Liver (tissue), 9 donors: Measurements from ENCODE around the gene PLCB2. TPM values are rescaled to one million over a fixed set of nuclear protein-coding genes. Genes with fewer than 3 reads are reported as not detected.

Source experiments
- DNase-seq: peaks from one replicate; pipeline ENCODE4 v3.0.0-alpha.2; 2017; ENCODE audit warnings: low spot score
- H3K27ac ChIP-seq, 2 donors: one replicate each; pipeline ENCODE4 v1.7.0; 2013; ENCODE audit warnings: inconsistent platforms in 2 of 2, low read length in 2 of 2, control low read depth in 1 of 2, low read depth in 1 of 2, mild to moderate bottlenecking in 1 of 2
- H3K27me3 ChIP-seq, 4 donors: one replicate each; pipeline versions ENCODE4 v1.6.1 to v1.7.0; 2013; ENCODE audit warnings: low read length in 3 of 4, inconsistent platforms in 1 of 4, mild to moderate bottlenecking in 1 of 4, moderate library complexity in 1 of 4; ENCODE audit not compliant: control insufficient read depth in 4 of 4, insufficient read depth in 4 of 4
- H3K36me3 ChIP-seq, 4 donors: one replicate each; pipeline versions ENCODE4 v1.6.1 to v1.7.0; 2013; ENCODE audit warnings: low read length in 3 of 4, mild to moderate bottlenecking in 3 of 4, low read depth in 1 of 4, moderate library complexity in 1 of 4; ENCODE audit not compliant: control insufficient read depth in 4 of 4, insufficient read depth in 3 of 4
- H3K4me1 ChIP-seq, 4 donors: one replicate each; pipeline versions ENCODE4 v1.6.1 to v1.7.0; 2013; ENCODE audit warnings: low read length in 3 of 4, mild to moderate bottlenecking in 3 of 4, moderate library complexity in 1 of 4; ENCODE audit not compliant: control insufficient read depth in 4 of 4, insufficient read depth in 4 of 4
- H3K4me3 ChIP-seq, 3 donors: one replicate each; pipeline versions ENCODE4 v1.6.1 to v1.7.0; 2013; ENCODE audit warnings: low read length in 3 of 3, control low read depth in 1 of 3, low read depth in 1 of 3, mild to moderate bottlenecking in 1 of 3
- H3K9ac ChIP-seq, 2 donors: one replicate each; pipeline ENCODE4 v1.7.0; 2013; ENCODE audit warnings: low read length in 2 of 2, mild to moderate bottlenecking in 2 of 2, moderate library complexity in 2 of 2, control low read depth in 1 of 2, low read depth in 1 of 2
- H3K9me3 ChIP-seq, 4 donors: one replicate each; pipeline versions ENCODE4 v1.6.1 to v1.7.0; 2013; ENCODE audit warnings: low read length in 3 of 4; ENCODE audit not compliant: control insufficient read depth in 4 of 4
- EGR1 ChIP-seq, 2 donors: IDR thresholded peaks; 2 replicates each; pipeline ENCODE4 v1.6.1; 2016 to 2018; ENCODE audit warnings: antibody characterized with exemption in 2 of 2, low read depth in 2 of 2
- FOXA1 ChIP-seq: IDR thresholded peaks from 2 replicates; pipeline ENCODE4 v1.6.1; 2016; ENCODE audit warnings: antibody characterized with exemption
- FOXA2 ChIP-seq: IDR thresholded peaks from 2 replicates; pipeline ENCODE4 v1.6.1; 2016; ENCODE audit warnings: antibody characterized with exemption
- GABPA ChIP-seq, 2 donors: IDR thresholded peaks in 1 of 2; conservative IDR thresholded peaks in 1 of 2; 2 replicates each; pipeline ENCODE4 v1.6.1; 2016; ENCODE audit warnings: antibody characterized with exemption in 2 of 2, mild to moderate bottlenecking in 1 of 2, moderate library complexity in 1 of 2
- HNF4A ChIP-seq, 2 donors: conservative IDR thresholded peaks; 2 replicates each; pipeline ENCODE4 v1.6.1; 2016; ENCODE audit warnings: antibody characterized with exemption in 2 of 2, mild to moderate bottlenecking in 2 of 2
- HNF4G ChIP-seq: IDR thresholded peaks from 2 replicates; pipeline ENCODE4 v1.6.1; 2016; ENCODE audit warnings: antibody characterized with exemption
- JUND ChIP-seq, 2 donors: IDR thresholded peaks; 2 replicates each; pipeline ENCODE4 v1.6.1; 2016; ENCODE audit warnings: antibody characterized with exemption in 2 of 2
- RAD21 ChIP-seq, 2 donors: IDR thresholded peaks; 2 replicates each; pipeline ENCODE4 v1.6.1; 2016; ENCODE audit warnings: antibody characterized with exemption in 2 of 2, mild to moderate bottlenecking in 2 of 2
- RXRA ChIP-seq, 2 donors: IDR thresholded peaks; 2 replicates each; pipeline ENCODE4 v1.6.1; 2017 to 2018; ENCODE audit warnings: antibody characterized with exemption in 2 of 2, mild to moderate bottlenecking in 1 of 2
- TAF1 ChIP-seq: conservative IDR thresholded peaks from 2 replicates; pipeline ENCODE4 v1.6.1; 2016; ENCODE audit warnings: antibody characterized with exemption, mild to moderate bottlenecking
- YY1 ChIP-seq: IDR thresholded peaks from 2 replicates; pipeline ENCODE4 v1.6.1; 2016; ENCODE audit warnings: antibody characterized with exemption, mild to moderate bottlenecking
- WGBS: extraction: QIAGEN DNeasy Blood & Tissue Kit; methylation state at CpG from one replicate; pipeline ENCODE4 v1.1.7; 2013; 5-methylcytosine and 5-hydroxymethylcytosine counted together
- polyA plus RNA-seq, 2 donors: library from polyadenylated mRNA; stranded (reverse) in 1 of 2; unstranded in 1 of 2; fragments of 200-250 nt in 1 of 2; fragments of >200 nt in 1 of 2; fragmentation: Nextera tagmentation in 1 of 2; extraction: Ambion mirVana in 1 of 2; gene quantifications; one replicate each; pipeline versions ENCODE4 v1.2.1 to v1.2.3, GENCODE V29; 2013 to 2015
- total RNA-seq, 2 donors: library from RNA; depleted of rRNA; stranded (reverse); fragments of >200 nt; gene quantifications; one replicate each; pipeline ENCODE4 v1.2.3, GENCODE V29; 2014
- TF ChIP-seq, protein P1 (sequence below): fragments of 150-350 bp; IDR thresholded peaks from 2 replicates; pipeline ENCODE4 v1.5.1; 2017; ENCODE audit warnings: improper control_type of control experiment, low read depth, low read length; ENCODE audit not compliant: missing input control
- TF ChIP-seq, protein P2 (sequence below): IDR thresholded peaks from 2 replicates; pipeline ENCODE4 v1.6.1; 2016; ENCODE audit warnings: antibody characterized with exemption
- TF ChIP-seq, protein P3 (sequence below): IDR thresholded peaks from 2 replicates; pipeline ENCODE4 v1.6.1; 2016; ENCODE audit warnings: antibody characterized with exemption, mild to moderate bottlenecking
- TF ChIP-seq, protein P4 (sequence below): IDR thresholded peaks from 2 replicates; pipeline ENCODE4 v1.6.1; 2016; ENCODE audit warnings: antibody characterized with exemption
- donor health status: healthy.
- donor health status: healthy.
- donor health status: healthy.
- donor health status: healthy.
- donor health status: healthy.

Gene PLCB2
- total and polyA plus RNA-seq, 4 donors = 2.1 to 13.3 (median 7.6) TPM

DNA sequence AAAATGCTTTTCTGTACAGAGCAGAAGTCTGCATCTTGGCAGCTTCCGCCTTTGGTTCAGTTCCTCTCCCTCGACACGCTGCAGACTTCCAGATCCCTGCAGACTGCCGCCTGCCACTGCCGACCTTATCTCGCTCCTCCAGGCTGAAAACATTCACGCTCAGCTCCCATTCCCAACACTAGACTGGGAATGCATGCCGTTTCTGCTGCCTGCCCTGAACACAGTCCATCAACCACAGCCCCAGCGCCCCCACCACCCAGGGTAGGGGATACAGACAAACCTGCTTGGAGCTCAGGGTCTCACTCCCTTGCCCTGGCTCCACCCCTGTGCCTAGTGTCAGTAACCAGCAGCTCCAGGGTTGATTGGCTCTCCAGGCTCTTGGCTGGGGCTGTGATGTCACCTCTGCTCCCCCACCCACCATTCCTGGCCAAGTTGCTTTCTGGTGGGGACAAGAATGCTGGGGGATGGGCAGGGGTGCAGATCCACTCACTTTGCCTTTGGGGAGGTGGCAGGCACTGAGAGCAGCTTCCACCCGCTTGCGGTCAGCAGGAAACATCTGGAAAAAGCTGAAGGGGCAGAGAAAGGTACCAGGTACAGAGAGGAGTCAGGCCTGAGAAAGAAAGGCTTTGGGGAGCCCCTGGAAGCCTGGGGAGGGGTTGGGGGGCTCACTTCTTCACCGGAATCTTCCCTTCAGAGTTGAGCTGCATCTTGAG is 6.1 kb downstream of the PLCB2 start:
- H3K27ac ChIP-seq = no peak overlapping the region
- H3K9me3 ChIP-seq = peaks cover 0 to 4% (median 0%) of the 10 kb centered on the region in 4 donors
- H3K27me3 ChIP-seq = no peaks in the 10 kb centered on the region
- no peak overlapping the region for H3K9ac ChIP-seq
- 57% methylated on average over 12 of the region's 12 CpGs for WGBS
- no peak for TF ChIP-seq EGR1 (IDR thresholded peaks at IDR 0.05; ENCODE audit: low read depth in 2 of 2)
- TF ChIP-seq RAD21 (IDR thresholded peaks at IDR 0.05) = no peak
- TF ChIP-seq YY1 = no peak
- no peak for TF ChIP-seq HNF4G
- TF ChIP-seq, protein P1, sequence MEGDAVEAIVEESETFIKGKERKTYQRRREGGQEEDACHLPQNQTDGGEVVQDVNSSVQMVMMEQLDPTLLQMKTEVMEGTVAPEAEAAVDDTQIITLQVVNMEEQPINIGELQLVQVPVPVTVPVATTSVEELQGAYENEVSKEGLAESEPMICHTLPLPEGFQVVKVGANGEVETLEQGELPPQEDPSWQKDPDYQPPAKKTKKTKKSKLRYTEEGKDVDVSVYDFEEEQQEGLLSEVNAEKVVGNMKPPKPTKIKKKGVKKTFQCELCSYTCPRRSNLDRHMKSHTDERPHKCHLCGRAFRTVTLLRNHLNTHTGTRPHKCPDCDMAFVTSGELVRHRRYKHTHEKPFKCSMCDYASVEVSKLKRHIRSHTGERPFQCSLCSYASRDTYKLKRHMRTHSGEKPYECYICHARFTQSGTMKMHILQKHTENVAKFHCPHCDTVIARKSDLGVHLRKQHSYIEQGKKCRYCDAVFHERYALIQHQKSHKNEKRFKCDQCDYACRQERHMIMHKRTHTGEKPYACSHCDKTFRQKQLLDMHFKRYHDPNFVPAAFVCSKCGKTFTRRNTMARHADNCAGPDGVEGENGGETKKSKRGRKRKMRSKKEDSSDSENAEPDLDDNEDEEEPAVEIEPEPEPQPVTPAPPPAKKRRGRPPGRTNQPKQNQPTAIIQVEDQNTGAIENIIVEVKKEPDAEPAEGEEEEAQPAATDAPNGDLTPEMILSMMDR = no peak
- TF ChIP-seq, protein P2, sequence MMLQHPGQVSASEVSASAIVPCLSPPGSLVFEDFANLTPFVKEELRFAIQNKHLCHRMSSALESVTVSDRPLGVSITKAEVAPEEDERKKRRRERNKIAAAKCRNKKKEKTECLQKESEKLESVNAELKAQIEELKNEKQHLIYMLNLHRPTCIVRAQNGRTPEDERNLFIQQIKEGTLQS = no peak
- no peak for TF ChIP-seq FOXA1
- TF ChIP-seq JUND (IDR thresholded peaks at IDR 0.05) = no peak
- TF ChIP-seq, protein P3, sequence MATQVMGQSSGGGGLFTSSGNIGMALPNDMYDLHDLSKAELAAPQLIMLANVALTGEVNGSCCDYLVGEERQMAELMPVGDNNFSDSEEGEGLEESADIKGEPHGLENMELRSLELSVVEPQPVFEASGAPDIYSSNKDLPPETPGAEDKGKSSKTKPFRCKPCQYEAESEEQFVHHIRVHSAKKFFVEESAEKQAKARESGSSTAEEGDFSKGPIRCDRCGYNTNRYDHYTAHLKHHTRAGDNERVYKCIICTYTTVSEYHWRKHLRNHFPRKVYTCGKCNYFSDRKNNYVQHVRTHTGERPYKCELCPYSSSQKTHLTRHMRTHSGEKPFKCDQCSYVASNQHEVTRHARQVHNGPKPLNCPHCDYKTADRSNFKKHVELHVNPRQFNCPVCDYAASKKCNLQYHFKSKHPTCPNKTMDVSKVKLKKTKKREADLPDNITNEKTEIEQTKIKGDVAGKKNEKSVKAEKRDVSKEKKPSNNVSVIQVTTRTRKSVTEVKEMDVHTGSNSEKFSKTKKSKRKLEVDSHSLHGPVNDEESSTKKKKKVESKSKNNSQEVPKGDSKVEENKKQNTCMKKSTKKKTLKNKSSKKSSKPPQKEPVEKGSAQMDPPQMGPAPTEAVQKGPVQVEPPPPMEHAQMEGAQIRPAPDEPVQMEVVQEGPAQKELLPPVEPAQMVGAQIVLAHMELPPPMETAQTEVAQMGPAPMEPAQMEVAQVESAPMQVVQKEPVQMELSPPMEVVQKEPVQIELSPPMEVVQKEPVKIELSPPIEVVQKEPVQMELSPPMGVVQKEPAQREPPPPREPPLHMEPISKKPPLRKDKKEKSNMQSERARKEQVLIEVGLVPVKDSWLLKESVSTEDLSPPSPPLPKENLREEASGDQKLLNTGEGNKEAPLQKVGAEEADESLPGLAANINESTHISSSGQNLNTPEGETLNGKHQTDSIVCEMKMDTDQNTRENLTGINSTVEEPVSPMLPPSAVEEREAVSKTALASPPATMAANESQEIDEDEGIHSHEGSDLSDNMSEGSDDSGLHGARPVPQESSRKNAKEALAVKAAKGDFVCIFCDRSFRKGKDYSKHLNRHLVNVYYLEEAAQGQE = no peak
- no peak for TF ChIP-seq FOXA2
- TF ChIP-seq GABPA (IDR thresholded peaks at IDR 0.05 in 1 of 2, conservative IDR thresholded peaks at IDR 0.05 in 1 of 2) = no peak
- TF ChIP-seq, protein P4, sequence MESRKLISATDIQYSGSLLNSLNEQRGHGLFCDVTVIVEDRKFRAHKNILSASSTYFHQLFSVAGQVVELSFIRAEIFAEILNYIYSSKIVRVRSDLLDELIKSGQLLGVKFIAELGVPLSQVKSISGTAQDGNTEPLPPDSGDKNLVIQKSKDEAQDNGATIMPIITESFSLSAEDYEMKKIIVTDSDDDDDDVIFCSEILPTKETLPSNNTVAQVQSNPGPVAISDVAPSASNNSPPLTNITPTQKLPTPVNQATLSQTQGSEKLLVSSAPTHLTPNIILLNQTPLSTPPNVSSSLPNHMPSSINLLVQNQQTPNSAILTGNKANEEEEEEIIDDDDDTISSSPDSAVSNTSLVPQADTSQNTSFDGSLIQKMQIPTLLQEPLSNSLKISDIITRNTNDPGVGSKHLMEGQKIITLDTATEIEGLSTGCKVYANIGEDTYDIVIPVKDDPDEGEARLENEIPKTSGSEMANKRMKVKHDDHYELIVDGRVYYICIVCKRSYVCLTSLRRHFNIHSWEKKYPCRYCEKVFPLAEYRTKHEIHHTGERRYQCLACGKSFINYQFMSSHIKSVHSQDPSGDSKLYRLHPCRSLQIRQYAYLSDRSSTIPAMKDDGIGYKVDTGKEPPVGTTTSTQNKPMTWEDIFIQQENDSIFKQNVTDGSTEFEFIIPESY = no peak
- no peak for TF ChIP-seq RXRA (IDR thresholded peaks at IDR 0.05)
- no peak for TF ChIP-seq TAF1
- no peak for TF ChIP-seq HNF4A (conservative IDR thresholded peaks at IDR 0.05)
- H3K4me1 ChIP-seq = no peaks in the 10 kb centered on the region
- DNase-seq = no peak
- H3K4me3 ChIP-seq = no peak overlapping the region
- H3K36me3 ChIP-seq = peaks cover 0 to 2% (median 0%) of the 10 kb centered on the region in 4 donors

DNA sequence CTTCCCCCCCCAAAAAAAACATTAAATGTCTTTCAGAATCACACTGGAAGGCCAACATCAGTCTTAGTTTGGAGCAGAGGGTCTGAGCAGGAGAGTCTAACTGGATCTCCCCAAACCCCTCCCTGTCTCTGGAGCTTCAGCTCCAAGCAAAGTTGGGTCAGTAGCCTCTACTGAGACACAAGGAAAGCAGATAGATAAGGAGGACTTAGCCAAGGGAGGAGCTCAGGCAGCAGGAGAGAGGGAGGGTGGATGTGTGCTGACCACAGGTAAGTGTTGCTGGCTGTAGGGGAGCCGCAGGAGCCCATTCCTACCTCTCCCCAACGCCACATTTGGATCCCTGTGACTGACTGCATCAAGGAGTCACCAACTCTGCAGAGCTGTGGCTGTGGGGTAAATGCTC is 7.0 kb downstream of the PLCB2 start:
- 93% methylated on average over 2 of the region's 2 CpGs for WGBS
- no peaks in the 10 kb centered on the region for H3K27me3 ChIP-seq
- no peak overlapping the region for H3K4me3 ChIP-seq

More for the DNA sequence above, 7.0 kb downstream of the PLCB2 start:
- TF ChIP-seq FOXA1 (no peak), YY1 (no peak), FOXA2 (no peak), TAF1 (no peak), HNF4A (conservative IDR thresholded peaks at IDR 0.05) (no peak), GABPA (IDR thresholded peaks at IDR 0.05 in 1 of 2, conservative IDR thresholded peaks at IDR 0.05 in 1 of 2) (no peak), JUND (IDR thresholded peaks at IDR 0.05) (no peak), RAD21 (IDR thresholded peaks at IDR 0.05) (no peak)
- TF ChIP-seq, protein P2 = no peak
- TF ChIP-seq, protein P1 = no peak
- TF ChIP-seq, protein P3 = no peak
- no peaks in the 10 kb centered on the region for H3K4me1 ChIP-seq
- peaks cover 0 to 2% (median 0%) of the 10 kb centered on the region in 4 donors for H3K36me3 ChIP-seq
- no peak overlapping the region for H3K27ac ChIP-seq
- no peak for DNase-seq
- H3K9me3 ChIP-seq = peaks cover 0 to 4% (median 0%) of the 10 kb centered on the region in 4 donors
- no peak overlapping the region for H3K9ac ChIP-seq
